Measurements from ENCODE around the gene NFIX. TPM values are rescaled to one million over a fixed set of nuclear protein-coding genes. Genes with fewer than 3 reads are reported as not detected.

The NFIX gene
- total and polyA plus RNA-seq, 9 of the 15 experiments (the other 6 are each of a cell fraction or from before 2014, with no cell fraction given): 0.28 to 26.8 (median 5.4) TPM

DNA sequence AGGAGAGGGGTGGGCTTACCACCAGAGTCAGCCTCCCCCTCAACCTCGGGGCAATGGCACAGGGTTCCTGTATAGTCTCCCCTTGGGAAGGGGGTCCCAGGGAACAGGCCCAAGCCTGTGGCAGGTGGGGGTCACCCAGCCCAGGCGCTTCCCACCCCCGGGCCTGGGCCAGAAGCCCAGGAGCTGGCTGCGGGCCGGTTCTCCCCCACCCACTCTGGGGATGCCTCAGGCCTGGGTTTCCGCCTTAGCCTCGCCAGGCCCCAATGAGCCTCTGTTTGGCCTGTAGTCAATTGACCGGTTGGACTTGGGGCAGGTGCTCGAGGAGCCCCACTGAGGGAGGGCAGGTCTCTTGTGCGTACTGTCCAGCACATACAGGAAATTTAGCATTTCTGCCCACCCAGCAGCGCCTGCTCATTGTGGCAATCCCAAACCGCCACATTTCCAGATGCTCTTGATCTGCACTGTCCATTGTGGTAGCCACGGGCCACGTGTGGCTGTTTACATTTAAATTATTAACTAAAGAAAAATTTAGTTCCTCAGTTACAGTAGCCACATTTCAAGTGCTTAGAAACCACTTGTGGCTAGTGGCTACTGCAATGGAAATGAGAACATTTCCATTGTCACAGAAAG is 97.4 kb downstream of the NFIX start:
- no TSS peak for BruUV-seq (replicated peaks)
- 85% methylated on average over 12 of the region's 14 CpGs for WGBS (ENCODE audit: insufficient coverage, low coverage, missing lambda C conversion rate)
- H3K9ac ChIP-seq (ENCODE audit: insufficient read depth in 1 of 2, low read depth in 2 of 2, low read length in 2 of 2): no peak overlapping the region; a peak in 1 of 4 replicates

More for the DNA sequence above, 97.4 kb downstream of the NFIX start:
- ATAC-seq: no peak
- peaks cover 5% of the 10 kb centered on the region; the same call in 1 of the 3 replicates for H3K36me3 ChIP-seq (ENCODE audit: control insufficient read depth, insufficient read depth, low read length)
- no peaks in the 10 kb centered on the region for H4K20me1 ChIP-seq (replicated peaks; ENCODE audit: control insufficient read depth, insufficient read depth, low read length)
- H3K9me1 ChIP-seq (ENCODE audit: control insufficient read depth, insufficient read depth, low read length): no peaks in the 10 kb centered on the region
- no peaks in the 10 kb centered on the region for H3K27me3 ChIP-seq (ENCODE audit: control insufficient read depth in 2 of 2, insufficient read depth in 2 of 2, low read length in 2 of 2)
- ChIA-PET CTCF (ENCODE audit: low intra/inter-chr PET ratio) (interaction anchor here (0.6 to 4.7 kb wide), 3 partner anchors 25 to 127 kb away, joined by 3 to 59 read pairs (median 46); no protein-coding TSS in a partner anchor), POLR2A (interaction anchor here (0.8 to 1.0 kb wide), 2 partner anchors 27 to 116 kb away, joined by 5 read pairs; no protein-coding TSS in a partner anchor)
- peaks cover 7% of the 10 kb centered on the region; the same call in 1 of the 3 replicates for H3K79me2 ChIP-seq (ENCODE audit: control insufficient read depth, insufficient read depth, low read length)
- no peak overlapping the region for H3K4me3 ChIP-seq
- DNase-seq (ENCODE audit: extremely low read depth in 1 of 4, low spot score in 3 of 4): no peak
- no peak overlapping the region for H2AFZ ChIP-seq (ENCODE audit: low read depth, low read length)
- peak overlapping the region; percentile 10; the same call in 2 of the 3 replicates for H3K27ac ChIP-seq (ENCODE audit: extremely low read depth, low read depth, low read length)
- intact Hi-C loops (cut with micrococcal nuclease) (loop anchor here (5.0 kb wide), 1 partner anchor 60 kb away; no protein-coding TSS in a partner anchor), in situ Hi-C loops (cut with MboI) (loop anchor here (5.0 kb wide), 1 partner anchor 115 kb away; no protein-coding TSS in a partner anchor)
- FAIRE-seq: no peak
- no peaks in the 10 kb centered on the region for H3K9me3 ChIP-seq (replicated peaks; ENCODE audit: control insufficient read depth, insufficient read depth, low read depth, low read length)
- TF ChIP-seq ZNF431 (CRISPR knock-in tag; IDR thresholded peaks at IDR 0.05) (no peak), FOXJ2 (tag; IDR thresholded peaks at IDR 0.05) (no peak), ELK3 (CRISPR knock-in tag; IDR thresholded peaks at IDR 0.05) (no peak), ZNF12 (CRISPR knock-in tag; IDR thresholded peaks at IDR 0.05) (no peak), RBM22 (IDR thresholded peaks at IDR 0.05; ENCODE audit: low read depth, low read length, poor library complexity, severe bottlenecking) (peak; percentile 58), TEAD1 (CRISPR knock-in tag; IDR thresholded peaks at IDR 0.05) (0 out of 4 replicates have a peak, but pooled peaks of 1 of the 2 experiments have one; percentile 4), ZFX (CRISPR knock-in tag; IDR thresholded peaks at IDR 0.05) (peak; percentile 14; the same call in 1 of the 2 replicates), MXI1 (IDR thresholded peaks at IDR 0.05; ENCODE audit: low read depth, low read length) (no peak)
- TF ChIP-seq, protein P1, sequence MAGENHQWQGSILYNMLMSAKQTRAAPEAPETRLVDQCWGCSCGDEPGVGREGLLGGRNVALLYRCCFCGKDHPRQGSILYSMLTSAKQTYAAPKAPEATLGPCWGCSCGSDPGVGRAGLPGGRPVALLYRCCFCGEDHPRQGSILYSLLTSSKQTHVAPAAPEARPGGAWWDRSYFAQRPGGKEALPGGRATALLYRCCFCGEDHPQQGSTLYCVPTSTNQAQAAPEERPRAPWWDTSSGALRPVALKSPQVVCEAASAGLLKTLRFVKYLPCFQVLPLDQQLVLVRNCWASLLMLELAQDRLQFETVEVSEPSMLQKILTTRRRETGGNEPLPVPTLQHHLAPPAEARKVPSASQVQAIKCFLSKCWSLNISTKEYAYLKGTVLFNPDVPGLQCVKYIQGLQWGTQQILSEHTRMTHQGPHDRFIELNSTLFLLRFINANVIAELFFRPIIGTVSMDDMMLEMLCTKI (IDR thresholded peaks at IDR 0.05; ENCODE audit: partially characterized antibody): no peak
- TF ChIP-seq, protein P2, sequence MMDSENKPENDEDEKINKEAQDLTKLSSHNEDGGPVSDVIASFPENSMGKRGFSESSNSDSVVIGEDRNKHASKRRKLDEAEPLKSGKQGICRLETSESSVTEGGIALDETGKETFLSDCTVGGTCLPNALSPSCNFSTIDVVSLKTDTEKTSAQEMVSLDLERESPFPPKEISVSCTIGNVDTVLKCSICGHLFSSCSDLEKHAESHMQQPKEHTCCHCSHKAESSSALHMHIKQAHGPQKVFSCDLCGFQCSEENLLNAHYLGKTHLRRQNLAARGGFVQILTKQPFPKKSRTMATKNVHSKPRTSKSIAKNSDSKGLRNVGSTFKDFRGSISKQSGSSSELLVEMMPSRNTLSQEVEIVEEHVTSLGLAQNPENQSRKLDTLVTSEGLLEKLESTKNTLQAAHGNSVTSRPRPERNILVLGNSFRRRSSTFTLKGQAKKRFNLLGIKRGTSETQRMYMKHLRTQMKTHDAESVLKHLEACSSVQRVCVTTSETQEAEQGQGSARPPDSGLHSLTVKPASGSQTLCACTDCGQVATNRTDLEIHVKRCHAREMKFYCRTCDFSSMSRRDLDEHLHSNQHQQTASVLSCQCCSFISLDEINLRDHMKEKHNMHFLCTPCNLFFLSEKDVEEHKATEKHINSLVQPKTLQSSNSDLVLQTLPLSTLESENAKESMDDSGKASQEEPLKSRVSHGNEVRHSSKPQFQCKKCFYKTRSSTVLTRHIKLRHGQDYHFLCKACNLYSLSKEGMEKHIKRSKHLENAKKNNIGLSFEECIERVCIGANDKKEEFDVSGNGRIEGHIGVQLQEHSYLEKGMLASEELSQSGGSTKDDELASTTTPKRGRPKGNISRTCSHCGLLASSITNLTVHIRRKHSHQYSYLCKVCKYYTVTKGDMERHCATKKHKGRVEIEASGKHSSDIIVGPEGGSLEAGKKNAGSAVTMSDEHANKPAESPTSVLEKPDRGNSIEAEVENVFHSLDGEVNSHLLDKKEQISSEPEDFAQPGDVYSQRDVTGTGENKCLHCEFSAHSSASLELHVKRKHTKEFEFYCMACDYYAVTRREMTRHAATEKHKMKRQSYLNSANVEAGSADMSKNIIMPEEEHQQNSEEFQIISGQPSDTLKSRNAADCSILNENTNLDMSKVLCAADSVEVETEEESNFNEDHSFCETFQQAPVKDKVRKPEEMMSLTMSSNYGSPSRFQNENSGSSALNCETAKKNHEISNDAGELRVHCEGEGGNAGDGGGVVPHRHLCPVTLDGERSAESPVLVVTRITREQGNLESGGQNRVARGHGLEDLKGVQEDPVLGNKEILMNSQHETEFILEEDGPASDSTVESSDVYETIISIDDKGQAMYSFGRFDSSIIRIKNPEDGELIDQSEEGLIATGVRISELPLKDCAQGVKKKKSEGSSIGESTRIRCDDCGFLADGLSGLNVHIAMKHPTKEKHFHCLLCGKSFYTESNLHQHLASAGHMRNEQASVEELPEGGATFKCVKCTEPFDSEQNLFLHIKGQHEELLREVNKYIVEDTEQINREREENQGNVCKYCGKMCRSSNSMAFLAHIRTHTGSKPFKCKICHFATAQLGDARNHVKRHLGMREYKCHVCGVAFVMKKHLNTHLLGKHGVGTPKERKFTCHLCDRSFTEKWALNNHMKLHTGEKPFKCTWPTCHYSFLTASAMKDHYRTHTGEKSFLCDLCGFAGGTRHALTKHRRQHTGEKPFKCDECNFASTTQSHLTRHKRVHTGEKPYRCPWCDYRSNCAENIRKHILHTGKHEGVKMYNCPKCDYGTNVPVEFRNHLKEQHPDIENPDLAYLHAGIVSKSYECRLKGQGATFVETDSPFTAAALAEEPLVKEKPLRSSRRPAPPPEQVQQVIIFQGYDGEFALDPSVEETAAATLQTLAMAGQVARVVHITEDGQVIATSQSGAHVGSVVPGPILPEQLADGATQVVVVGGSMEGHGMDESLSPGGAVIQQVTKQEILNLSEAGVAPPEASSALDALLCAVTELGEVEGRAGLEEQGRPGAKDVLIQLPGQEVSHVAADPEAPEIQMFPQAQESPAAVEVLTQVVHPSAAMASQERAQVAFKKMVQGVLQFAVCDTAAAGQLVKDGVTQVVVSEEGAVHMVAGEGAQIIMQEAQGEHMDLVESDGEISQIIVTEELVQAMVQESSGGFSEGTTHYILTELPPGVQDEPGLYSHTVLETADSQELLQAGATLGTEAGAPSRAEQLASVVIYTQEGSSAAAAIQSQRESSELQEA (IDR thresholded peaks at IDR 0.05; ENCODE audit: low read depth): no peak
- H3K4me1 ChIP-seq (replicated peaks in 1 of 2; ENCODE audit: control insufficient read depth in 2 of 2, insufficient read depth in 2 of 2, low read length in 2 of 2): peaks cover 36 to 81% of the 10 kb centered on the region in 2 experiments
- no peak overlapping the region for H3K4me2 ChIP-seq (ENCODE audit: insufficient read depth, low read length)
